ENCODE results near the gene SLC40A1. TPM values are rescaled to one million over a fixed set of nuclear protein-coding genes. Genes with fewer than 3 reads are reported as not detected.

The SLC40A1 gene
- total RNA-seq, 2 donors from 2014 or later = 43.6 to 183 TPM

- Histone ChIP-seq H3K4me1 (no peaks in the 10 kb centered on the region), H3K27ac (no peak overlapping the region), H3K9me3 (no peaks in the 10 kb centered on the region), H3K36me3 (no peaks in the 10 kb centered on the region), H3K9ac (ENCODE audit: low read depth in 2 of 2, low read length in 2 of 2) (no peak overlapping the region), H3K27me3 (no peaks in the 10 kb centered on the region), H3K4me3 (no peak overlapping the region)
- TF ChIP-seq CTCF (IDR thresholded peaks at IDR 0.05) = no peak
- no peak for DNase-seq
- intact Hi-C loops (cut with DNase I) = no loop called here
These were observed 14.8 kb upstream of the SLC40A1 start for GRCh38 chr2:189595417-189595816.

GRCh38 chr2:189594305-189594704 lies 13.7 kb upstream of the SLC40A1 start:
- H3K36me3 ChIP-seq = no peaks in the 10 kb centered on the region
- intact Hi-C loops (cut with DNase I) = no loop called here
- H3K9me3 ChIP-seq = no peaks in the 10 kb centered on the region
- no peak for TF ChIP-seq CTCF (IDR thresholded peaks at IDR 0.05)
- no peak overlapping the region for H3K4me3 ChIP-seq
- no peaks in the 10 kb centered on the region for H3K4me1 ChIP-seq
- H3K27me3 ChIP-seq = no peaks in the 10 kb centered on the region
- no peak overlapping the region for H3K9ac ChIP-seq (ENCODE audit: low read depth in 2 of 2, low read length in 2 of 2)
- no peak for DNase-seq
- no peak overlapping the region for H3K27ac ChIP-seq

GRCh38 chr2:189593115-189593514 lies 12.5 kb upstream of the SLC40A1 start:
- no peak for TF ChIP-seq CTCF (IDR thresholded peaks at IDR 0.05)
- DNase-seq = no peak
- Histone ChIP-seq H3K27ac (no peak overlapping the region), H3K9me3 (no peaks in the 10 kb centered on the region), H3K9ac (ENCODE audit: low read depth in 2 of 2, low read length in 2 of 2) (no peak overlapping the region), H3K4me1 (no peaks in the 10 kb centered on the region), H3K4me3 (no peak overlapping the region), H3K36me3 (no peaks in the 10 kb centered on the region), H3K27me3 (no peaks in the 10 kb centered on the region)
- intact Hi-C loops (cut with DNase I) = no loop called here

- Histone ChIP-seq H3K36me3 (no peaks in the 10 kb centered on the region), H3K9me3 (no peaks in the 10 kb centered on the region), H3K4me3 (no peak overlapping the region), H3K9ac (ENCODE audit: low read depth in 2 of 2, low read length in 2 of 2) (no peak overlapping the region), H3K27ac (no peak overlapping the region), H3K27me3 (no peaks in the 10 kb centered on the region), H3K4me1 (no peaks in the 10 kb centered on the region)
- intact Hi-C loops (cut with DNase I) = no loop called here
- no peak for TF ChIP-seq CTCF (IDR thresholded peaks at IDR 0.05)
- DNase-seq = no peak
These were observed 11.9 kb upstream of the SLC40A1 start for GRCh38 chr2:189592353-189592984.

- Histone ChIP-seq H3K9ac (ENCODE audit: low read depth in 2 of 2, low read length in 2 of 2) (no peak overlapping the region), H3K36me3 (no peaks in the 10 kb centered on the region), H3K27ac (no peak overlapping the region), H3K4me3 (no peak overlapping the region), H3K27me3 (no peaks in the 10 kb centered on the region), H3K9me3 (no peaks in the 10 kb centered on the region), H3K4me1 (no peaks in the 10 kb centered on the region)
- TF ChIP-seq CTCF (IDR thresholded peaks at IDR 0.05) = no peak
- no peak for DNase-seq
- intact Hi-C loops (cut with DNase I) = no loop called here
These were observed 7.2 kb upstream of the SLC40A1 start for GRCh38 chr2:189587780-189588179.
